Kidney (tissue), 14 donors: ENCODE measurements around the gene CLK2. TPM values are rescaled to one million over a fixed set of nuclear protein-coding genes. Genes with fewer than 3 reads are reported as not detected.

Experiments
- DNase-seq, 5 donors: peaks; one replicate each; pipeline ENCODE4 v3.0.0-alpha.2; 2013 to 2020
- FAIRE-seq: peaks from 2 replicates; lab custom pipeline; 2012; peaks lifted over from hg19 to GRCh38; lab: Jason Lieb, UNC
- H3K27ac ChIP-seq, 2 donors: one replicate each; pipeline ENCODE4 v1.7.0; 2013; ENCODE audit warnings: low read depth in 2 of 2, low read length in 2 of 2, inconsistent platforms in 1 of 2
- H3K27me3 ChIP-seq: one replicate; pipeline ENCODE4 v1.7.1; 2013; ENCODE audit warnings: low read length, inconsistent platforms; ENCODE audit not compliant: control insufficient read depth, insufficient read depth
- H3K36me3 ChIP-seq, 3 donors: one replicate each; pipeline versions ENCODE4 v1.7.0 to v1.7.1; 2013; ENCODE audit warnings: low read length in 3 of 3, control low read depth in 1 of 3, inconsistent platforms in 1 of 3; ENCODE audit not compliant: insufficient read depth in 3 of 3, control insufficient read depth in 2 of 3
- H3K4me1 ChIP-seq, 3 donors: one replicate each; pipeline versions ENCODE4 v1.7.0 to v1.7.1; 2013; ENCODE audit warnings: low read length in 3 of 3, inconsistent platforms in 1 of 3, low read depth in 1 of 3; ENCODE audit not compliant: control insufficient read depth in 2 of 3, insufficient read depth in 2 of 3
- H3K4me3 ChIP-seq, 3 donors: one replicate each; pipeline versions ENCODE4 v1.7.0 to v1.8.1; 2013; ENCODE audit warnings: low read length in 3 of 3, control low read depth in 1 of 3, inconsistent platforms in 1 of 3
- H3K9ac ChIP-seq, 3 donors: one replicate each; pipeline versions ENCODE4 v1.7.0 to v1.7.1; 2013; ENCODE audit warnings: low read length in 3 of 3, control low read depth in 1 of 3, inconsistent platforms in 1 of 3
- H3K9me3 ChIP-seq, 3 donors: one replicate each; pipeline versions ENCODE4 v1.7.0 to v1.7.1; 2013; ENCODE audit warnings: low read length in 3 of 3, control low read depth in 1 of 3, inconsistent platforms in 1 of 3; ENCODE audit not compliant: control insufficient read depth in 2 of 3, insufficient read depth in 1 of 3
- intact Hi-C: fragments of 100-400 bp; cut with DNase I; formaldehyde crosslinking; loops from one replicate; pipeline ENCODE4 v1.11.1; 2022
- polyA plus RNA-seq: library from polyadenylated mRNA; stranded (reverse); fragments of 350-450 nt; fragmentation: Illumina TruSeq; extraction: RNeasy Lipid Tissue Mini Kit (QIAGEN cat#74804); gene quantifications from one replicate; pipeline ENCODE4 v1.2.3, GENCODE V29; 2014; ENCODE audit warnings: low read depth, low replicate concordance; ENCODE audit not compliant: insufficient read depth
- total RNA-seq: library from RNA; stranded (reverse); fragmentation: NEBNext Ultra II Directional; extraction: Animal tissue kit (Norgen Biotek cat#: 25700); gene quantifications from one replicate; pipeline ENCODE4 v1.2.1, GENCODE V29; 2021
- TF ChIP-seq, protein P1 (sequence below): IDR thresholded peaks from 3 replicates; pipeline ENCODE4 v1.5.1; 2012; ENCODE audit warnings: mild to moderate bottlenecking, moderate library complexity, borderline replicate concordance; ENCODE audit not compliant: insufficient read depth; ENCODE audit errors: extremely low read depth
- donor health status: control.
- donor health status: control.
- donor health status: control.
- donor health status: control.
- donor health status: control.
- donor health status: DM: yes; HTN: yes; CAD: no.
- donor health status: Normal renal cell carcinoma (clear cell type).

Gene CLK2
- total and polyA plus RNA-seq, 2 donors from 2014 or later: 28.9 to 59.7 TPM

- Histone ChIP-seq H3K27me3 (no peaks in the 10 kb centered on the region), H3K36me3 (no peaks in the 10 kb centered on the region), H3K4me3 (peak overlapping the region in 2 of 3 donors; percentile 74 to 88), H3K4me1 (peaks cover 0 to 12% (median 3%) of the 10 kb centered on the region in 3 donors), H3K9me3 (no peaks in the 10 kb centered on the region), H3K9ac (peak overlapping the region in 2 of 3 donors; percentile 6 to 76), H3K27ac (peak overlapping the region; percentile 26 to 84)
- DNase-seq (no peak), FAIRE-seq (no peak)
- TF ChIP-seq, protein P1, sequence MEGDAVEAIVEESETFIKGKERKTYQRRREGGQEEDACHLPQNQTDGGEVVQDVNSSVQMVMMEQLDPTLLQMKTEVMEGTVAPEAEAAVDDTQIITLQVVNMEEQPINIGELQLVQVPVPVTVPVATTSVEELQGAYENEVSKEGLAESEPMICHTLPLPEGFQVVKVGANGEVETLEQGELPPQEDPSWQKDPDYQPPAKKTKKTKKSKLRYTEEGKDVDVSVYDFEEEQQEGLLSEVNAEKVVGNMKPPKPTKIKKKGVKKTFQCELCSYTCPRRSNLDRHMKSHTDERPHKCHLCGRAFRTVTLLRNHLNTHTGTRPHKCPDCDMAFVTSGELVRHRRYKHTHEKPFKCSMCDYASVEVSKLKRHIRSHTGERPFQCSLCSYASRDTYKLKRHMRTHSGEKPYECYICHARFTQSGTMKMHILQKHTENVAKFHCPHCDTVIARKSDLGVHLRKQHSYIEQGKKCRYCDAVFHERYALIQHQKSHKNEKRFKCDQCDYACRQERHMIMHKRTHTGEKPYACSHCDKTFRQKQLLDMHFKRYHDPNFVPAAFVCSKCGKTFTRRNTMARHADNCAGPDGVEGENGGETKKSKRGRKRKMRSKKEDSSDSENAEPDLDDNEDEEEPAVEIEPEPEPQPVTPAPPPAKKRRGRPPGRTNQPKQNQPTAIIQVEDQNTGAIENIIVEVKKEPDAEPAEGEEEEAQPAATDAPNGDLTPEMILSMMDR: no peak
- intact Hi-C loops: loop anchor here (10.0 kb wide), 1 partner anchor 53 kb away; the partner anchor contains the start of genes KRTCAP2 and TRIM46
Observed at GRCh38 chr1:155228096-155228427, 45.2 kb downstream of the CLK2 start.

DNA sequence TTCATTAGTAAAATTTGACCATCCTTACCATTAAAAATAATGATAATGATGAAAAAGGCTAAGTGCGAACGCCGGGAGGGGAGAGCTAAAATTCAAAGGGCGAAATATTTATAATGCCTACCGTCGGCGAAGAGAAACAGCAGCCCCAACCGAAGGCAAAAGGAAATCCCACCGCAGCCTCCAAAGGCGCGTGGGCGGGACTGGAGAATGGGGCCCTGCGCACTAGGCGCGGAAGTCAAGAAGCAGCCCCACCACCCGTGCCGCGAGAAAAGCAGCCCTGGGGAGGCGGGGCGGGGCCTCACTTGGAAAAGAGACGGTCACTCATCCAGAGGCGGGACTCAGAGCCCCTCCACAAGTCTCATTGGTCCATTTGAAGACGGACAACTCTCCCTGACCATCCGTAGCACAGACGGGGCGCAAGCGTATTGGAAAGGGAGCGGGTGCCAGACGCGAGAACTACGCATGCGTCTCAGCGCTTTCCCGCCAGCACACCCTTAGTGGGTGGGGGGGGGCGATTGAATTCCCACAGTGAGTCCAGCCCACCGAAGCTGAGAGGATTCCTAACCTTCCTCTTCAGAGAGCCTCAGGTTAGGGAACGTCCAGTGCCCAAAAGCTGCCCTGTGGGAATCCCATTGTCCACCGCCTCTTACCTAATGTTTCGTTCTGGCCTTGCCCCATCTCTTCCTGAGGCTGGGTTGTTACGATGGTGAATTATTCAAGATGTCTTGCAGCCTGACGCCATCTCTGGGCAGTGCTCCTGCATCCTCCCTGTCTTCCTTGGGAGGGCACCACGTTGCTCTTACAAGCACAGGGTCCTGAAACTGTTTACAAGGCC, 45.8 kb downstream of the CLK2 start:
- H3K9ac ChIP-seq: peak overlapping the region; percentile 44 to 77 (median 77)
- TF ChIP-seq, protein P1: no peak
- H3K27ac ChIP-seq: peak overlapping the region; percentile 82 to 89
- no peaks in the 10 kb centered on the region for H3K27me3 ChIP-seq
- H3K36me3 ChIP-seq: no peaks in the 10 kb centered on the region
- H3K4me1 ChIP-seq: peaks cover 0 to 12% (median 3%) of the 10 kb centered on the region in 3 donors
- FAIRE-seq (peak; percentile 62), DNase-seq (peak; percentile 99 to 100 (median 99))
- intact Hi-C loops: loop anchor here (10.0 kb wide), 1 partner anchor 53 kb away; the partner anchor contains the start of genes KRTCAP2 and TRIM46
- H3K9me3 ChIP-seq: no peaks in the 10 kb centered on the region
- peak overlapping the region; percentile 69 to 88 (median 80) for H3K4me3 ChIP-seq

DNA sequence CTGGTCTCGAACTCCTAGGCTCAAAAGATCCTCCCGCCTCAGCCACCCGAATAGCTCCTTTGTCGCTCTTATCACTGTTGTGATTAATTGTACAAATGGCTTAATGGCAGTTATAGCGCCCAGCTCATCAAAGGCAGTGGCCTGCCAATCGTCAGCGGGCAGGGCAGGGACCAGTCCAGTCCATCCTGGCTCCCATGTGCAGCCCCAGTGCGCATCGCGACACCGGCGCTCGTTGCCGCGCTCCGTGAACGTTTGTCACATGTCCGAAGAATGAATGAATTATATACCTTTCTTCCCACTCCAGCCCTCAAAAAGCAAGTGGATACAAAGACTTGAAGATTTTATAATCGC, 46.4 kb downstream of the CLK2 start:
- Histone ChIP-seq H3K36me3 (no peaks in the 10 kb centered on the region), H3K9ac (peak overlapping the region; percentile 44 to 77 (median 77)), H3K4me3 (peak overlapping the region; percentile 69 to 88 (median 80)), H3K27ac (peak overlapping the region; percentile 82 to 89), H3K27me3 (no peaks in the 10 kb centered on the region), H3K9me3 (no peaks in the 10 kb centered on the region), H3K4me1 (peaks cover 0 to 12% (median 3%) of the 10 kb centered on the region in 3 donors)
- TF ChIP-seq, protein P1: no peak
- FAIRE-seq (no peak), DNase-seq (peak; percentile 70 to 88 (median 81))
- intact Hi-C loops: loop anchor here (10.0 kb wide), 1 partner anchor 52 kb away; the partner anchor contains the start of genes KRTCAP2 and TRIM46
